Measurements from ENCODE around the gene POU4F1. TPM values are rescaled to one million over a fixed set of nuclear protein-coding genes. Genes with fewer than 3 reads are reported as not detected.
"Not testable (repeated sequence)": the region's sequence is repeated elsewhere in the genome, so short reads cannot be mapped to it uniquely, and the experiment has no call there.

POU4F1 gene
- polyA plus RNA-seq (2013, experiment 1 of 2): 0.37 TPM
- polyA plus RNA-seq (2013, experiment 2 of 2): 0.46 TPM

GRCh38 chr13:78603240-78603957 lies at the start of gene POU4F1:
TSS of gene POU4F1 (minus strand) at chr13:78603552. CDS start at chr13:78603326, 226 bp downstream.
- Histone ChIP-seq H3K36me3 (ENCODE audit: control insufficient read depth, insufficient read depth, low read length) (no peaks in the 10 kb centered on the region), H3K27ac (ENCODE audit: low read depth, low read length, severe bottlenecking) (no peak within 1 kb of the TSS), H3K4me1 (ENCODE audit: control insufficient read depth, insufficient read depth, low read length, poor library complexity, severe bottlenecking) (peaks cover 1% of the 10 kb centered on the region), H3K9me3 (ENCODE audit: control insufficient read depth, low read length) (no peaks in the 10 kb centered on the region), H3K4me3 (ENCODE audit: extremely low read depth, insufficient read depth, low read length, poor library complexity, severe bottlenecking) (peak within 1 kb of the TSS; percentile 37)
- WGBS, 2 experiments (ENCODE audit: insufficient coverage in 2 of 2): 1% methylated on average over 36 to 53 of the region's 80 CpGs

GRCh38 chr13:78652651-78653050 lies 49.3 kb upstream of the POU4F1 start:
- Histone ChIP-seq H3K9me3 (ENCODE audit: control insufficient read depth, low read length) (no peaks in the 10 kb centered on the region), H3K36me3 (ENCODE audit: control insufficient read depth, insufficient read depth, low read length) (peaks cover 8% of the 10 kb centered on the region), H3K4me3 (ENCODE audit: extremely low read depth, insufficient read depth, low read length, poor library complexity, severe bottlenecking) (no peak overlapping the region), H3K4me1 (ENCODE audit: control insufficient read depth, insufficient read depth, low read length, poor library complexity, severe bottlenecking) (peaks cover 14% of the 10 kb centered on the region), H3K27ac (ENCODE audit: low read depth, low read length, severe bottlenecking) (no peak overlapping the region)
- WGBS, 2 experiments (ENCODE audit: insufficient coverage in 2 of 2): 78 to 83% methylated on average over 1 of the region's 1 CpG

GRCh38 chr13:78650717-78651083 lies 47.3 kb upstream of the POU4F1 start:
- H3K36me3 ChIP-seq (ENCODE audit: control insufficient read depth, insufficient read depth, low read length): peaks cover 4% of the 10 kb centered on the region
- H3K27ac ChIP-seq (ENCODE audit: low read depth, low read length, severe bottlenecking): no peak overlapping the region
- no peaks in the 10 kb centered on the region for H3K9me3 ChIP-seq (ENCODE audit: control insufficient read depth, low read length)
- no peak overlapping the region for H3K4me3 ChIP-seq (ENCODE audit: extremely low read depth, insufficient read depth, low read length, poor library complexity, severe bottlenecking)
- WGBS, 2 experiments (ENCODE audit: insufficient coverage in 2 of 2): 89 to 100% methylated on average over 1 of the region's 2 CpGs
- H3K4me1 ChIP-seq (ENCODE audit: control insufficient read depth, insufficient read depth, low read length, poor library complexity, severe bottlenecking): peaks cover 14% of the 10 kb centered on the region

- Histone ChIP-seq H3K27ac (ENCODE audit: low read depth, low read length, severe bottlenecking) (no peak overlapping the region), H3K4me3 (ENCODE audit: extremely low read depth, insufficient read depth, low read length, poor library complexity, severe bottlenecking) (no peak overlapping the region), H3K4me1 (ENCODE audit: control insufficient read depth, insufficient read depth, low read length, poor library complexity, severe bottlenecking) (peaks cover 14% of the 10 kb centered on the region), H3K36me3 (ENCODE audit: control insufficient read depth, insufficient read depth, low read length) (no peaks in the 10 kb centered on the region), H3K9me3 (ENCODE audit: control insufficient read depth, low read length) (no peaks in the 10 kb centered on the region)
- WGBS, 2 experiments (ENCODE audit: insufficient coverage in 2 of 2): 85 to 90% methylated on average over 2 to 3 of the region's 3 CpGs
Observed at GRCh38 chr13:78649997-78650716, 46.8 kb upstream of the POU4F1 start.

- peak overlapping the region; percentile 79 for H3K27ac ChIP-seq (ENCODE audit: low read depth, low read length, severe bottlenecking)
- H3K4me3 ChIP-seq (ENCODE audit: extremely low read depth, insufficient read depth, low read length, poor library complexity, severe bottlenecking); H3K9me3 ChIP-seq (ENCODE audit: control insufficient read depth, low read length); H3K36me3 ChIP-seq (ENCODE audit: control insufficient read depth, insufficient read depth, low read length): not testable (repeated sequence)
- 88 to 94% methylated on average over 6 to 7 of the region's 11 CpGs for WGBS, 2 experiments (ENCODE audit: insufficient coverage in 2 of 2)
- peaks cover 14% of the 10 kb centered on the region for H3K4me1 ChIP-seq (ENCODE audit: control insufficient read depth, insufficient read depth, low read length, poor library complexity, severe bottlenecking)
Observed at GRCh38 chr13:78647109-78647678, 43.8 kb upstream of the POU4F1 start.

GRCh38 chr13:78638216-78638615 lies 34.9 kb upstream of the POU4F1 start:
- Histone ChIP-seq H3K4me1 (ENCODE audit: control insufficient read depth, insufficient read depth, low read length, poor library complexity, severe bottlenecking) (no peaks in the 10 kb centered on the region), H3K36me3 (ENCODE audit: control insufficient read depth, insufficient read depth, low read length) (peaks cover 59% of the 10 kb centered on the region)
- 92 to 100% methylated on average over 1 to 2 of the region's 4 CpGs for WGBS, 2 experiments (ENCODE audit: insufficient coverage in 2 of 2)

GRCh38 chr13:78636495-78636894 lies 33.1 kb upstream of the POU4F1 start:
- H3K4me3 ChIP-seq (ENCODE audit: extremely low read depth, insufficient read depth, low read length, poor library complexity, severe bottlenecking): no peak overlapping the region
- peaks cover 71% of the 10 kb centered on the region for H3K36me3 ChIP-seq (ENCODE audit: control insufficient read depth, insufficient read depth, low read length)
- no peaks in the 10 kb centered on the region for H3K9me3 ChIP-seq (ENCODE audit: control insufficient read depth, low read length)
- H3K27ac ChIP-seq (ENCODE audit: low read depth, low read length, severe bottlenecking): no peak overlapping the region
- no peaks in the 10 kb centered on the region for H3K4me1 ChIP-seq (ENCODE audit: control insufficient read depth, insufficient read depth, low read length, poor library complexity, severe bottlenecking)

More at GRCh38 chr13:78638216-78638615, 34.9 kb upstream of the POU4F1 start:
- Histone ChIP-seq H3K27ac (ENCODE audit: low read depth, low read length, severe bottlenecking) (no peak overlapping the region), H3K4me3 (ENCODE audit: extremely low read depth, insufficient read depth, low read length, poor library complexity, severe bottlenecking) (no peak overlapping the region), H3K9me3 (ENCODE audit: control insufficient read depth, low read length) (no peaks in the 10 kb centered on the region)

GRCh38 chr13:78632996-78633395 lies 29.6 kb upstream of the POU4F1 start:
- WGBS, 2 experiments (ENCODE audit: insufficient coverage in 2 of 2): 84 to 100% methylated on average over 3 to 4 of the region's 4 CpGs
- Histone ChIP-seq H3K9me3 (ENCODE audit: control insufficient read depth, low read length) (no peaks in the 10 kb centered on the region), H3K4me3 (ENCODE audit: extremely low read depth, insufficient read depth, low read length, poor library complexity, severe bottlenecking) (no peak overlapping the region), H3K36me3 (ENCODE audit: control insufficient read depth, insufficient read depth, low read length) (peaks cover 84% of the 10 kb centered on the region), H3K27ac (ENCODE audit: low read depth, low read length, severe bottlenecking) (no peak overlapping the region), H3K4me1 (ENCODE audit: control insufficient read depth, insufficient read depth, low read length, poor library complexity, severe bottlenecking) (no peaks in the 10 kb centered on the region)

GRCh38 chr13:78631077-78631476 lies 27.7 kb upstream of the POU4F1 start:
- H3K4me3 ChIP-seq (ENCODE audit: extremely low read depth, insufficient read depth, low read length, poor library complexity, severe bottlenecking): no peak overlapping the region
- H3K27ac ChIP-seq (ENCODE audit: low read depth, low read length, severe bottlenecking): no peak overlapping the region
- H3K9me3 ChIP-seq (ENCODE audit: control insufficient read depth, low read length): no peaks in the 10 kb centered on the region
- H3K36me3 ChIP-seq (ENCODE audit: control insufficient read depth, insufficient read depth, low read length): peaks cover 76% of the 10 kb centered on the region
- H3K4me1 ChIP-seq (ENCODE audit: control insufficient read depth, insufficient read depth, low read length, poor library complexity, severe bottlenecking): no peaks in the 10 kb centered on the region
- WGBS, 2 experiments (ENCODE audit: insufficient coverage in 2 of 2): no CpG with 5 or more reads among the region's 1 CpG

- Histone ChIP-seq H3K27ac (ENCODE audit: low read depth, low read length, severe bottlenecking) (no peak overlapping the region), H3K9me3 (ENCODE audit: control insufficient read depth, low read length) (no peaks in the 10 kb centered on the region), H3K36me3 (ENCODE audit: control insufficient read depth, insufficient read depth, low read length) (peaks cover 70% of the 10 kb centered on the region), H3K4me3 (ENCODE audit: extremely low read depth, insufficient read depth, low read length, poor library complexity, severe bottlenecking) (no peak overlapping the region), H3K4me1 (ENCODE audit: control insufficient read depth, insufficient read depth, low read length, poor library complexity, severe bottlenecking) (no peaks in the 10 kb centered on the region)
- 100% methylated on average over 1 of the region's 1 CpG; no CpG with 5 or more reads in 1 of the 2 experiments for WGBS, 2 experiments (ENCODE audit: insufficient coverage in 2 of 2)
Observed at GRCh38 chr13:78630511-78630910, 27.2 kb upstream of the POU4F1 start.

Measured in mesodermal cell (in vitro differentiated cells).